GM12878 (cell line): ENCODE measurements around the gene EFNA3.

Experiments used
- ATF3 ChIP-seq: IDR thresholded peaks from 2 replicates; pipeline ENCODE4 v1.6.1; 2011; ENCODE audit warnings: low read depth, mild to moderate bottlenecking, low read length, moderate library complexity, borderline replicate concordance; ENCODE audit errors: extremely low read depth
- BCLAF1 ChIP-seq: fragments of 450-650 bp; IDR thresholded peaks from 2 replicates; pipeline ENCODE4 v1.6.1; 2017; ENCODE audit warnings: antibody characterized with exemption, mild to moderate bottlenecking, moderate library complexity
- EZH2 ChIP-seq: IDR thresholded peaks from 2 replicates; pipeline ENCODE4 v1.6.1; 2012; ENCODE audit warnings: low read depth, mild to moderate bottlenecking, control low read depth, inconsistent platforms, low read length, borderline replicate concordance; ENCODE audit not compliant: control insufficient read depth
- FOS ChIP-seq: IDR thresholded peaks from 3 replicates; pipeline ENCODE4 v1.6.1; 2011; ENCODE audit warnings: borderline replicate concordance; ENCODE audit not compliant: insufficient read length; ENCODE audit errors: extremely low read depth
- HDAC2 ChIP-seq: fragments of 200-600 bp; sonication (generic); IDR thresholded peaks from 2 replicates; pipeline ENCODE4 v1.6.1; 2017
- MXI1 ChIP-seq: fragments of 150-350 bp; IDR thresholded peaks from 2 replicates; pipeline ENCODE4 v1.6.1; 2011; ENCODE audit warnings: low read depth, mild to moderate bottlenecking, inconsistent platforms, low read length, improper control_type of control experiment
- NR2C2 ChIP-seq: IDR thresholded peaks from 2 replicates; pipeline ENCODE4 v1.6.1; 2011; ENCODE audit warnings: borderline replicate concordance, low read depth; ENCODE audit not compliant: control insufficient read depth, insufficient read length
- ZNF384 ChIP-seq: IDR thresholded peaks from 2 replicates; pipeline ENCODE4 v1.6.1; 2012; ENCODE audit warnings: low read depth, mild to moderate bottlenecking, low read length, improper control_type of control experiment, borderline replicate concordance
- TF ChIP-seq, protein P1 (sequence below): IDR thresholded peaks from 2 replicates; pipeline ENCODE4 v1.6.1; 2012; ENCODE audit warnings: mild to moderate bottlenecking, low read depth, low read length
- TF ChIP-seq, protein P2 (sequence below), 3 experiments: IDR thresholded peaks in 2 of 3; conservative IDR thresholded peaks in 1 of 3; 2 replicates each; pipeline ENCODE4 v1.5.1; 2011; ENCODE audit warnings: low read depth in 3 of 3, low read length in 3 of 3, mild to moderate bottlenecking in 3 of 3, control low read depth in 2 of 3, moderate library complexity in 2 of 3, inconsistent platforms in 1 of 3, mixed read lengths in 1 of 3; ENCODE audit not compliant: control insufficient read depth in 2 of 3, insufficient read depth in 1 of 3; ENCODE audit errors: extremely low read depth in 1 of 3
- TF ChIP-seq, protein P3 (sequence below): fragments of 450-650 bp; IDR thresholded peaks from 2 replicates; pipeline ENCODE4 v1.6.1; 2017; ENCODE audit warnings: mild to moderate bottlenecking, moderate library complexity

DNA sequence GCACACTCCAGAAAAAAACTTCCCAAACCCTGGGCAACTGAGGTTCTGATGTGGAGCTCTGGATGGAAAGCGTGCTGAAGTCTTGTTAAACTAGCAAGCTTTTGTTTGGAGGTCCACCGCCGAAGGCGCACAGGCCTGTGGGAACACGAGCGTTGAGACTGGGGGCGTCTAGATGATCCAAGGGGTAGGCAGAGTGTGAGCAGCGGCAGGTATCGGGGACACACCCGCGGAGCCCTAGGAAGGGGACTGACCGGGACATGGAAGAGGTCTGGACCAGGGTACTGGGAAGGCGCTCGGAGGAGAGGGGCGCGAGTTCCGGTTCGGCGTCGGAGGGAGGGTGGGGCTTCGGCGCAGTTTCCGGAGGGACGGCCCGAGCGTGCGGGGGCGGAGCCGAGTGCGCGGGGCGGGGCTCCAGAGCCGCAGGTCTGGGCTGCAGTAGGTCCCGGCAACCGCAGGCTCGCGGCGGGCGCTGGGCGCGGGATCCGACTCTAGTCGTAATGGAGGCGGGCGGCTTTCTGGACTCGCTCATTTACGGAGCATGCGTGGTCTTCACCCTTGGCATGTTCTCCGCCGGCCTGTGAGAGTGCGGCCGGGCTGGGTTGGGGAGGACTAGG lies 56.9 kb downstream of the EFNA3 start, which contains the start of gene SLC50A1:
- no peak for TF ChIP-seq HDAC2
- TF ChIP-seq MXI1 = no peak; the same call in 1 of the 2 replicates
- TF ChIP-seq ZNF384 = no peak
- TF ChIP-seq, protein P1, sequence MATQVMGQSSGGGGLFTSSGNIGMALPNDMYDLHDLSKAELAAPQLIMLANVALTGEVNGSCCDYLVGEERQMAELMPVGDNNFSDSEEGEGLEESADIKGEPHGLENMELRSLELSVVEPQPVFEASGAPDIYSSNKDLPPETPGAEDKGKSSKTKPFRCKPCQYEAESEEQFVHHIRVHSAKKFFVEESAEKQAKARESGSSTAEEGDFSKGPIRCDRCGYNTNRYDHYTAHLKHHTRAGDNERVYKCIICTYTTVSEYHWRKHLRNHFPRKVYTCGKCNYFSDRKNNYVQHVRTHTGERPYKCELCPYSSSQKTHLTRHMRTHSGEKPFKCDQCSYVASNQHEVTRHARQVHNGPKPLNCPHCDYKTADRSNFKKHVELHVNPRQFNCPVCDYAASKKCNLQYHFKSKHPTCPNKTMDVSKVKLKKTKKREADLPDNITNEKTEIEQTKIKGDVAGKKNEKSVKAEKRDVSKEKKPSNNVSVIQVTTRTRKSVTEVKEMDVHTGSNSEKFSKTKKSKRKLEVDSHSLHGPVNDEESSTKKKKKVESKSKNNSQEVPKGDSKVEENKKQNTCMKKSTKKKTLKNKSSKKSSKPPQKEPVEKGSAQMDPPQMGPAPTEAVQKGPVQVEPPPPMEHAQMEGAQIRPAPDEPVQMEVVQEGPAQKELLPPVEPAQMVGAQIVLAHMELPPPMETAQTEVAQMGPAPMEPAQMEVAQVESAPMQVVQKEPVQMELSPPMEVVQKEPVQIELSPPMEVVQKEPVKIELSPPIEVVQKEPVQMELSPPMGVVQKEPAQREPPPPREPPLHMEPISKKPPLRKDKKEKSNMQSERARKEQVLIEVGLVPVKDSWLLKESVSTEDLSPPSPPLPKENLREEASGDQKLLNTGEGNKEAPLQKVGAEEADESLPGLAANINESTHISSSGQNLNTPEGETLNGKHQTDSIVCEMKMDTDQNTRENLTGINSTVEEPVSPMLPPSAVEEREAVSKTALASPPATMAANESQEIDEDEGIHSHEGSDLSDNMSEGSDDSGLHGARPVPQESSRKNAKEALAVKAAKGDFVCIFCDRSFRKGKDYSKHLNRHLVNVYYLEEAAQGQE = no peak
- TF ChIP-seq FOS = no peak
- no peak for TF ChIP-seq ATF3
- no peak for TF ChIP-seq EZH2
- no peak for TF ChIP-seq BCLAF1
- TF ChIP-seq, protein P2, sequence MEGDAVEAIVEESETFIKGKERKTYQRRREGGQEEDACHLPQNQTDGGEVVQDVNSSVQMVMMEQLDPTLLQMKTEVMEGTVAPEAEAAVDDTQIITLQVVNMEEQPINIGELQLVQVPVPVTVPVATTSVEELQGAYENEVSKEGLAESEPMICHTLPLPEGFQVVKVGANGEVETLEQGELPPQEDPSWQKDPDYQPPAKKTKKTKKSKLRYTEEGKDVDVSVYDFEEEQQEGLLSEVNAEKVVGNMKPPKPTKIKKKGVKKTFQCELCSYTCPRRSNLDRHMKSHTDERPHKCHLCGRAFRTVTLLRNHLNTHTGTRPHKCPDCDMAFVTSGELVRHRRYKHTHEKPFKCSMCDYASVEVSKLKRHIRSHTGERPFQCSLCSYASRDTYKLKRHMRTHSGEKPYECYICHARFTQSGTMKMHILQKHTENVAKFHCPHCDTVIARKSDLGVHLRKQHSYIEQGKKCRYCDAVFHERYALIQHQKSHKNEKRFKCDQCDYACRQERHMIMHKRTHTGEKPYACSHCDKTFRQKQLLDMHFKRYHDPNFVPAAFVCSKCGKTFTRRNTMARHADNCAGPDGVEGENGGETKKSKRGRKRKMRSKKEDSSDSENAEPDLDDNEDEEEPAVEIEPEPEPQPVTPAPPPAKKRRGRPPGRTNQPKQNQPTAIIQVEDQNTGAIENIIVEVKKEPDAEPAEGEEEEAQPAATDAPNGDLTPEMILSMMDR (IDR thresholded peaks at IDR 0.05 in 2 of 3, conservative IDR thresholded peaks at IDR 0.05 in 1 of 3; ENCODE audit: control insufficient read depth in 2 of 3, extremely low read depth in 1 of 3, insufficient read depth in 1 of 3, low read depth in 3 of 3, low read length in 3 of 3) = no peak
- no peak for TF ChIP-seq NR2C2
- TF ChIP-seq, protein P3, sequence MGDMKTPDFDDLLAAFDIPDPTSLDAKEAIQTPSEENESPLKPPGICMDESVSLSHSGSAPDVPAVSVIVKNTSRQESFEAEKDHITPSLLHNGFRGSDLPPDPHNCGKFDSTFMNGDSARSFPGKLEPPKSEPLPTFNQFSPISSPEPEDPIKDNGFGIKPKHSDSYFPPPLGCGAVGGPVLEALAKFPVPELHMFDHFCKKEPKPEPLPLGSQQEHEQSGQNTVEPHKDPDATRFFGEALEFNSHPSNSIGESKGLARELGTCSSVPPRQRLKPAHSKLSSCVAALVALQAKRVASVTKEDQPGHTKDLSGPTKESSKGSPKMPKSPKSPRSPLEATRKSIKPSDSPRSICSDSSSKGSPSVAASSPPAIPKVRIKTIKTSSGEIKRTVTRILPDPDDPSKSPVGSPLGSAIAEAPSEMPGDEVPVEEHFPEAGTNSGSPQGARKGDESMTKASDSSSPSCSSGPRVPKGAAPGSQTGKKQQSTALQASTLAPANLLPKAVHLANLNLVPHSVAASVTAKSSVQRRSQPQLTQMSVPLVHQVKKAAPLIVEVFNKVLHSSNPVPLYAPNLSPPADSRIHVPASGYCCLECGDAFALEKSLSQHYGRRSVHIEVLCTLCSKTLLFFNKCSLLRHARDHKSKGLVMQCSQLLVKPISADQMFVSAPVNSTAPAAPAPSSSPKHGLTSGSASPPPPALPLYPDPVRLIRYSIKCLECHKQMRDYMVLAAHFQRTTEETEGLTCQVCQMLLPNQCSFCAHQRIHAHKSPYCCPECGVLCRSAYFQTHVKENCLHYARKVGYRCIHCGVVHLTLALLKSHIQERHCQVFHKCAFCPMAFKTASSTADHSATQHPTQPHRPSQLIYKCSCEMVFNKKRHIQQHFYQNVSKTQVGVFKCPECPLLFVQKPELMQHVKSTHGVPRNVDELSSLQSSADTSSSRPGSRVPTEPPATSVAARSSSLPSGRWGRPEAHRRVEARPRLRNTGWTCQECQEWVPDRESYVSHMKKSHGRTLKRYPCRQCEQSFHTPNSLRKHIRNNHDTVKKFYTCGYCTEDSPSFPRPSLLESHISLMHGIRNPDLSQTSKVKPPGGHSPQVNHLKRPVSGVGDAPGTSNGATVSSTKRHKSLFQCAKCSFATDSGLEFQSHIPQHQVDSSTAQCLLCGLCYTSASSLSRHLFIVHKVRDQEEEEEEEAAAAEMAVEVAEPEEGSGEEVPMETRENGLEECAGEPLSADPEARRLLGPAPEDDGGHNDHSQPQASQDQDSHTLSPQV = no peak
